ENCODE data around the gene LRP1B.

The LRP1B gene

DNA sequence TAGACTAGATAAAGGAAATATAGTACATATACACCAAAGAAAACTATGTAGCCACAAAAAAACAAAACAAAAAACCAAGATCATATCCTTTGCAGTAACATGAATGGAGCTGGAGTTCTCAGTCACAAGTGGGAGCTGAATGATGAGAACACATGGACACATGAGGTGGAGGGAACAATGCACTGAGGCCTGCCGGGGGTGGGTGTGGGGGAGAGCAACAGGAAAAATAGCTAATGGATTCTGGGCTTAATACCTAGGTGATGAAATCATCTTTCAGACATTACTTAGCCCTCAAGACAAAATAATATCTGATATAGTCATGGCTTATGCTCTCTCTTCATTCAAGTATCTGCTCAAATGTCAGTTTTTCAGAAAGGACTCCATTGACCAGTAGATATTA, 930.6 kb downstream of the LRP1B start:
- Histone ChIP-seq H3K9me3 (ENCODE audit: insufficient read depth, low read depth, low read length) (no peaks in the 10 kb centered on the region; the same call in 1 of the 2 replicates), H4K20me1 (ENCODE audit: insufficient read depth, low read length, poor library complexity, severe bottlenecking) (no peaks in the 10 kb centered on the region)

DNA sequence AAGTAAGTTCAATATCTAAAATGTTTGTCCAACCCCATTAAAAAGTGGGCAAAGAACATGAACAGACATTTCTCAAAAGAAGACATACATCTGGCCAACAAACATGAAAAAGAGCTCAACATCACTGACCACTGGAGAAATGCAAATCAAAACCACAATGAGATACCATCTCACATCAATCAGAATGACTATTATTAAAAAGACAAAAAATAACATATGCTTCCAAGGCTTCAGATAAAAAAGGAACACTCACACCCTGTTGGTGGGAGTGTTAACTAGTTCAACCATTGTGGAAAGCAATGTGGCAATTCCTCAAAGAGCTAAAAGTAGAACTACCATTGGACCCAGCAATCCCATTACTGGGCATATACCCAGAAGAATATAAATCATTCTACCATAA, 931.1 kb downstream of the LRP1B start:
- TF ChIP-seq, protein P1, sequence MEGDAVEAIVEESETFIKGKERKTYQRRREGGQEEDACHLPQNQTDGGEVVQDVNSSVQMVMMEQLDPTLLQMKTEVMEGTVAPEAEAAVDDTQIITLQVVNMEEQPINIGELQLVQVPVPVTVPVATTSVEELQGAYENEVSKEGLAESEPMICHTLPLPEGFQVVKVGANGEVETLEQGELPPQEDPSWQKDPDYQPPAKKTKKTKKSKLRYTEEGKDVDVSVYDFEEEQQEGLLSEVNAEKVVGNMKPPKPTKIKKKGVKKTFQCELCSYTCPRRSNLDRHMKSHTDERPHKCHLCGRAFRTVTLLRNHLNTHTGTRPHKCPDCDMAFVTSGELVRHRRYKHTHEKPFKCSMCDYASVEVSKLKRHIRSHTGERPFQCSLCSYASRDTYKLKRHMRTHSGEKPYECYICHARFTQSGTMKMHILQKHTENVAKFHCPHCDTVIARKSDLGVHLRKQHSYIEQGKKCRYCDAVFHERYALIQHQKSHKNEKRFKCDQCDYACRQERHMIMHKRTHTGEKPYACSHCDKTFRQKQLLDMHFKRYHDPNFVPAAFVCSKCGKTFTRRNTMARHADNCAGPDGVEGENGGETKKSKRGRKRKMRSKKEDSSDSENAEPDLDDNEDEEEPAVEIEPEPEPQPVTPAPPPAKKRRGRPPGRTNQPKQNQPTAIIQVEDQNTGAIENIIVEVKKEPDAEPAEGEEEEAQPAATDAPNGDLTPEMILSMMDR (conservative IDR thresholded peaks at IDR 0.05; ENCODE audit: low read length): no peak
- TF ChIP-seq EZH2phosphoT487 (IDR thresholded peaks at IDR 0.05; ENCODE audit: borderline replicate concordance): no peak
- H3K9me3 ChIP-seq (ENCODE audit: insufficient read depth, low read depth, low read length): no peaks in the 10 kb centered on the region; the same call in 1 of the 2 replicates
- no peak overlapping the region for H3K4me2 ChIP-seq (ENCODE audit: low read depth, low read length, poor library complexity, severe bottlenecking)

More for the DNA sequence above, 930.6 kb downstream of the LRP1B start:
- no peaks in the 10 kb centered on the region for H3K9me2 ChIP-seq (replicated peaks; ENCODE audit: low read depth, low read length)
- no peaks in the 10 kb centered on the region for H3K27me3 ChIP-seq (ENCODE audit: insufficient read depth, low read length, poor library complexity, severe bottlenecking)
- H3K9ac ChIP-seq (ENCODE audit: low read depth, low read length, poor library complexity, severe bottlenecking): no peak overlapping the region
- no peaks in the 10 kb centered on the region for H3F3A ChIP-seq (ENCODE audit: low read depth)
- H3K4me1 ChIP-seq (ENCODE audit: insufficient read depth, low read length, poor library complexity, severe bottlenecking): no peaks in the 10 kb centered on the region
- no peak for TF ChIP-seq EZH2phosphoT487 (IDR thresholded peaks at IDR 0.05; ENCODE audit: borderline replicate concordance)
- no peak overlapping the region for H3K4me3 ChIP-seq (ENCODE audit: low read length, poor library complexity, severe bottlenecking)
- no peaks in the 10 kb centered on the region for H3K79me2 ChIP-seq (ENCODE audit: insufficient read depth, low read length)
- H3K36me3 ChIP-seq (ENCODE audit: insufficient read depth, low read length): no peaks in the 10 kb centered on the region
- no peak overlapping the region for H2AFZ ChIP-seq (ENCODE audit: low read length)
- no peak overlapping the region for H3K4me2 ChIP-seq (ENCODE audit: low read depth, low read length, poor library complexity, severe bottlenecking)

DNA sequence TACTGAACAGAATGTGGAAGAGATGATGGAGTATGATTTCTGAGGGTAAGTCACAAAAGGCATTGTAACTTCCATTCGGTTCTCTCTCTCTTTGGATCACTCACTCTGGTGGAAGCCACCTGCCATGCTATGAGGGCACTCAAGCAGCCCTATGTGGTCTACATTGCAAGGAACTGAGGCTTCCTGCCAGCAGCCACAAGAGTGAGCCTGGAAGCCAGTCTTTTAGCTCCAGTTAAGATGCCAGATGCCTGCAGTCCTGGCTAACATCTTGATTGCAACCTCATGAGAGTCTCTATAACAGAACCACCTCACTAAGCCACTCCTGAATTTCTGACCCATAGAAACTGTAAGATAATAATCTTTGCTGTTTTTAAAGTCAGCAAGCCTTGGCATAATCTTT, 935.7 kb downstream of the LRP1B start:
- Histone ChIP-seq H3K4me1 (ENCODE audit: insufficient read depth, low read length, poor library complexity, severe bottlenecking) (no peaks in the 10 kb centered on the region), H3K9ac (ENCODE audit: low read depth, low read length, poor library complexity, severe bottlenecking) (no peak overlapping the region), H3K9me3 (ENCODE audit: insufficient read depth, low read depth, low read length) (no peaks in the 10 kb centered on the region; the same call in 1 of the 2 replicates), H3K4me2 (ENCODE audit: low read depth, low read length, poor library complexity, severe bottlenecking) (no peak overlapping the region), H3K79me2 (ENCODE audit: insufficient read depth, low read length) (no peaks in the 10 kb centered on the region), H2AFZ (ENCODE audit: low read length) (no peak overlapping the region), H4K20me1 (ENCODE audit: insufficient read depth, low read length, poor library complexity, severe bottlenecking) (no peaks in the 10 kb centered on the region), H3K27me3 (ENCODE audit: insufficient read depth, low read length, poor library complexity, severe bottlenecking) (no peaks in the 10 kb centered on the region), H3K9me2 (replicated peaks; ENCODE audit: low read depth, low read length) (no peaks in the 10 kb centered on the region), H3K36me3 (ENCODE audit: insufficient read depth, low read length) (no peaks in the 10 kb centered on the region), H3K4me3 (ENCODE audit: low read length, poor library complexity, severe bottlenecking) (no peak overlapping the region), H3F3A (ENCODE audit: low read depth) (no peaks in the 10 kb centered on the region)
- TF ChIP-seq EZH2phosphoT487 (IDR thresholded peaks at IDR 0.05; ENCODE audit: borderline replicate concordance): no peak
- TF ChIP-seq, protein P1 (conservative IDR thresholded peaks at IDR 0.05; ENCODE audit: low read length): no peak

More for the DNA sequence above, 931.1 kb downstream of the LRP1B start:
- Histone ChIP-seq H3K36me3 (ENCODE audit: insufficient read depth, low read length) (no peaks in the 10 kb centered on the region), H3K27me3 (ENCODE audit: insufficient read depth, low read length, poor library complexity, severe bottlenecking) (no peaks in the 10 kb centered on the region), H4K20me1 (ENCODE audit: insufficient read depth, low read length, poor library complexity, severe bottlenecking) (no peaks in the 10 kb centered on the region), H3K4me1 (ENCODE audit: insufficient read depth, low read length, poor library complexity, severe bottlenecking) (no peaks in the 10 kb centered on the region), H3K79me2 (ENCODE audit: insufficient read depth, low read length) (no peaks in the 10 kb centered on the region), H3K9ac (ENCODE audit: low read depth, low read length, poor library complexity, severe bottlenecking) (no peak overlapping the region), H2AFZ (ENCODE audit: low read length) (no peak overlapping the region), H3F3A (ENCODE audit: low read depth) (no peaks in the 10 kb centered on the region), H3K4me3 (ENCODE audit: low read length, poor library complexity, severe bottlenecking) (no peak overlapping the region), H3K9me2 (replicated peaks; ENCODE audit: low read depth, low read length) (no peaks in the 10 kb centered on the region)

DNA sequence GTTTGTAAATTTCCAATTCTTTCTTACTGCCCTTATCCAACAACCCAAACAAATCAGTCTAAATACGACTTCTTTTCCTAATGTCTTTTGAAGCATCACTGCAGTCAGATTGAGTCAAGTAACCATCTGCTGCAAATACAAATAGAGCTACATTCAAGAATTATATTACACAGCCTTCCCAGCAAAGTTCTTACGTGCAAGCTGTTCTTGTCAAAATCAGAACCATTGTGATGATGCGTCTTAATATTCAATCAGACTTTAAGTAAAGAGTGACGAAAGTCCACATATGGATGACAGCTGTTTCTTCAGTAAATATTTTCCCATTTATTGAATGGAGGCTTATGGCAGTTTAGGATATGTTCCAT, 943.8 kb downstream of the LRP1B start:
- no peak overlapping the region for H2AFZ ChIP-seq (ENCODE audit: low read length)
- no peaks in the 10 kb centered on the region for H3F3A ChIP-seq (ENCODE audit: low read depth)
- TF ChIP-seq, protein P1 (conservative IDR thresholded peaks at IDR 0.05; ENCODE audit: low read length): no peak
- TF ChIP-seq EZH2phosphoT487 (IDR thresholded peaks at IDR 0.05; ENCODE audit: borderline replicate concordance): no peak
- H4K20me1 ChIP-seq (ENCODE audit: insufficient read depth, low read length, poor library complexity, severe bottlenecking): no peaks in the 10 kb centered on the region
- H3K4me3 ChIP-seq (ENCODE audit: low read length, poor library complexity, severe bottlenecking): no peak overlapping the region
- no peaks in the 10 kb centered on the region for H3K79me2 ChIP-seq (ENCODE audit: insufficient read depth, low read length)
- no peaks in the 10 kb centered on the region for H3K9me3 ChIP-seq (ENCODE audit: insufficient read depth, low read depth, low read length)
- H3K9me2 ChIP-seq (replicated peaks; ENCODE audit: low read depth, low read length): no peaks in the 10 kb centered on the region
- H3K36me3 ChIP-seq (ENCODE audit: insufficient read depth, low read length): no peaks in the 10 kb centered on the region
- H3K27me3 ChIP-seq (ENCODE audit: insufficient read depth, low read length, poor library complexity, severe bottlenecking): no peaks in the 10 kb centered on the region
- no peak overlapping the region for H3K4me2 ChIP-seq (ENCODE audit: low read depth, low read length, poor library complexity, severe bottlenecking)
- H3K4me1 ChIP-seq (ENCODE audit: insufficient read depth, low read length, poor library complexity, severe bottlenecking): no peaks in the 10 kb centered on the region
- no peak overlapping the region for H3K9ac ChIP-seq (ENCODE audit: low read depth, low read length, poor library complexity, severe bottlenecking)
